Measurements from ENCODE around the gene PHLDA2.

PHLDA2 gene

GRCh38 chr11:2929950-2930703, 907 bp upstream of the PHLDA2 start:
- no peak for DNase-seq (ENCODE audit: low read depth in 2 of 2, low spot score in 1 of 2)

- DNase-seq (ENCODE audit: low read depth in 2 of 2, low spot score in 1 of 2) = no peak
Observed at GRCh38 chr11:2929531-2929949, 320 bp upstream of the PHLDA2 start.

GRCh38 chr11:2927851-2928604, 1.2 kb downstream of the PHLDA2 start:
- no peak for DNase-seq (ENCODE audit: low read depth in 2 of 2, low spot score in 1 of 2)

GRCh38 chr11:2927121-2927800, 2.0 kb downstream of the PHLDA2 start:
- DNase-seq (ENCODE audit: low read depth in 2 of 2, low spot score in 1 of 2) = no peak

GRCh38 chr11:2926611-2927051, 2.6 kb downstream of the PHLDA2 start:
- no peak for DNase-seq (ENCODE audit: low read depth in 2 of 2, low spot score in 1 of 2)

GRCh38 chr11:2924821-2925675, 4.2 kb downstream of the PHLDA2 start:
- DNase-seq (ENCODE audit: low read depth in 2 of 2, low spot score in 1 of 2) = no peak

GRCh38 chr11:2924381-2924780, 4.8 kb downstream of the PHLDA2 start:
- no peak for DNase-seq (ENCODE audit: low read depth in 2 of 2, low spot score in 1 of 2)

GRCh38 chr11:2923446-2924375, 5.5 kb downstream of the PHLDA2 start:
- DNase-seq (ENCODE audit: low read depth in 2 of 2, low spot score in 1 of 2) = no peak

- DNase-seq (ENCODE audit: low read depth in 2 of 2, low spot score in 1 of 2) = no peak
Observed at GRCh38 chr11:2922655-2923054, 6.6 kb downstream of the PHLDA2 start.

- DNase-seq (ENCODE audit: low read depth in 2 of 2, low spot score in 1 of 2) = no peak
Observed at GRCh38 chr11:2921742-2922493, 7.3 kb downstream of the PHLDA2 start.

GRCh38 chr11:2921261-2921660, 8.0 kb downstream of the PHLDA2 start:
- DNase-seq (ENCODE audit: low read depth in 2 of 2, low spot score in 1 of 2) = no peak

GRCh38 chr11:2920343-2920742, 8.9 kb downstream of the PHLDA2 start:
- DNase-seq (ENCODE audit: low read depth in 2 of 2, low spot score in 1 of 2) = no peak

GRCh38 chr11:2919837-2920236, 9.4 kb downstream of the PHLDA2 start:
- DNase-seq (ENCODE audit: low read depth in 2 of 2, low spot score in 1 of 2) = no peak

- no peak for DNase-seq (ENCODE audit: low read depth in 2 of 2, low spot score in 1 of 2)
Observed at GRCh38 chr11:2919188-2919587, 10.0 kb downstream of the PHLDA2 start.

- no peak for DNase-seq (ENCODE audit: low read depth in 2 of 2, low spot score in 1 of 2)
Observed at GRCh38 chr11:2917842-2918490, 11.3 kb downstream of the PHLDA2 start.

GRCh38 chr11:2916892-2917645, 12.2 kb downstream of the PHLDA2 start:
- no peak for DNase-seq (ENCODE audit: low read depth in 2 of 2, low spot score in 1 of 2)

- DNase-seq (ENCODE audit: low read depth in 2 of 2, low spot score in 1 of 2) = no peak
Observed at GRCh38 chr11:2916114-2916891, 12.9 kb downstream of the PHLDA2 start.
